GM23338 (cell line): ENCODE measurements around the gene RBMXL3. TPM values are rescaled to one million over a fixed set of nuclear protein-coding genes. Genes with fewer than 3 reads are reported as not detected.

Experiments
- ATAC-seq: fragments of 200-7000 bp; cut with Tn5 transposase; 3 replicates; pipeline ENCODE4 v1.9.1; 2020
- DNase-seq: peaks from one replicate; pipeline ENCODE4 v3.0.0-alpha.2; 2015; ENCODE audit warnings: low spot score
- H2AFZ ChIP-seq: fragments of 200-600 bp; sonication (generic); 2 replicates; pipeline ENCODE4 v1.8.0; 2016; ENCODE audit warnings: antibody characterized with exemption, mild to moderate bottlenecking, moderate library complexity
- H3F3A ChIP-seq: fragments of 200-600 bp; sonication (generic); replicated peaks from 2 replicates; pipeline ENCODE4 v1.8.0; 2017; ENCODE audit warnings: antibody characterized with exemption, mixed run types, low read depth
- H3K27ac ChIP-seq: fragments of 200-600 bp; sonication (generic); 2 replicates; pipeline ENCODE4 v1.6.1; 2016; ENCODE audit warnings: low read depth
- H3K27me3 ChIP-seq: fragments of 200-600 bp; sonication (generic); 2 replicates; pipeline ENCODE4 v1.8.0; 2016; ENCODE audit warnings: mild to moderate bottlenecking, mixed run types, moderate library complexity; ENCODE audit not compliant: insufficient read depth
- H3K36me3 ChIP-seq: fragments of 200-600 bp; sonication (generic); 2 replicates; pipeline ENCODE4 v1.8.0; 2016; ENCODE audit warnings: mild to moderate bottlenecking; ENCODE audit not compliant: insufficient read depth
- H3K4me1 ChIP-seq: fragments of 200-600 bp; sonication (generic); 2 replicates; pipeline ENCODE4 v1.8.0; 2016; ENCODE audit warnings: mild to moderate bottlenecking, moderate library complexity; ENCODE audit not compliant: insufficient read depth
- H3K4me2 ChIP-seq: fragments of 200-600 bp; sonication (generic); 2 replicates; pipeline ENCODE4 v1.7.1; 2017; ENCODE audit warnings: mixed run types
- H3K4me3 ChIP-seq: fragments of 200-600 bp; sonication (generic); 2 replicates; pipeline ENCODE4 v1.6.1; 2016; ENCODE audit warnings: mixed run types
- H3K79me2 ChIP-seq: fragments of 200-600 bp; sonication (generic); replicated peaks from 2 replicates; pipeline ENCODE4 v1.8.0; 2017; ENCODE audit warnings: mild to moderate bottlenecking; ENCODE audit not compliant: insufficient read depth
- H3K9me2 ChIP-seq: fragments of 200-600 bp; sonication (generic); 2 replicates; pipeline ENCODE4 v1.8.0; 2017; ENCODE audit not compliant: insufficient read depth
- H4K20me1 ChIP-seq: fragments of 200-600 bp; sonication (generic); replicated peaks from 2 replicates; pipeline ENCODE4 v1.8.0; 2017; ENCODE audit warnings: mild to moderate bottlenecking; ENCODE audit not compliant: insufficient read depth
- H3K27ac Mint-ChIP-seq: 2 replicates; pipeline ENCODE4 v1.8.0; 2020; ENCODE audit warnings: inconsistent platforms, mild to moderate bottlenecking, moderate library complexity, mixed read lengths
- H3K27me3 Mint-ChIP-seq: 3 replicates; pipeline ENCODE4 v1.8.0; 2022; ENCODE audit warnings: low read depth, mild to moderate bottlenecking, moderate library complexity, mixed read lengths, inconsistent platforms; ENCODE audit not compliant: insufficient read depth, poor library complexity
- H3K36me3 Mint-ChIP-seq: 3 replicates; pipeline ENCODE4 v1.8.0; 2021; ENCODE audit warnings: low read depth, mild to moderate bottlenecking, inconsistent platforms, moderate library complexity, mixed read lengths
- H3K4me1 Mint-ChIP-seq: 3 replicates; pipeline ENCODE4 v1.8.0; 2020; ENCODE audit warnings: mild to moderate bottlenecking, inconsistent platforms, mixed read lengths
- H3K4me3 Mint-ChIP-seq: 3 replicates; pipeline ENCODE4 v1.8.0; 2021; ENCODE audit warnings: moderate library complexity, mild to moderate bottlenecking, inconsistent platforms, mixed read lengths
- H3K9me3 Mint-ChIP-seq: 3 replicates; pipeline ENCODE4 v1.8.0; 2020; ENCODE audit warnings: moderate library complexity, mild to moderate bottlenecking, inconsistent platforms, mixed read lengths
- CTCF ChIP-seq, 2 experiments: fragments of 200-600 bp in 1 of 2; sonication (generic) in 1 of 2; conservative IDR thresholded peaks; 2 replicates each; pipeline versions ENCODE4 v1.5.1 to v1.6.1; 2016 to 2017; ENCODE audit warnings: antibody characterized with exemption in 2 of 2, low read depth in 2 of 2, mild to moderate bottlenecking in 2 of 2, moderate library complexity in 1 of 2
- EZH2 ChIP-seq: fragments of 200-600 bp; sonication (generic); IDR thresholded peaks from one replicate; pipeline ENCODE4 v1.8.0; 2017; ENCODE audit warnings: antibody characterized with exemption, mild to moderate bottlenecking, low read depth; ENCODE audit not compliant: unreplicated experiment
- NANOG ChIP-seq: IDR thresholded peaks from 2 replicates; pipeline ENCODE4 v1.6.1; 2016; ENCODE audit warnings: antibody characterized with exemption, borderline replicate concordance
- POLR2AphosphoS5 ChIP-seq: IDR thresholded peaks from 2 replicates; pipeline ENCODE4 v1.6.1; 2016; ENCODE audit warnings: antibody characterized with exemption, low read depth
- ZNF114 ChIP-seq: fragments of 250-450 bp; sonication (Bioruptor Pico); IDR thresholded peaks from 2 replicates; pipeline ENCODE4 v1.5.0; 2020; ENCODE audit warnings: mild to moderate bottlenecking, moderate library complexity
- ZNF331 ChIP-seq: fragments of 250-450 bp; sonication (Bioruptor Pico); IDR thresholded peaks from 2 replicates; pipeline ENCODE4 v1.5.0; 2020; ENCODE audit warnings: low read depth, mild to moderate bottlenecking, moderate library complexity
- polyA plus RNA-seq: library from polyadenylated mRNA; unstranded; fragments of >200 nt; fragmentation: Nextera tagmentation; extraction: Ambion mirVana; gene quantifications from 2 replicates; pipeline ENCODE4 v1.2.1, GENCODE V29; 2016
- total RNA-seq: library from RNA; depleted of rRNA; stranded (reverse); fragments of >200 nt; shearing (Covaris generic); gene quantifications from 2 replicates; pipeline ENCODE4 v1.2.3, GENCODE V29; 2014
- TF ChIP-seq, protein P1 (sequence below): fragments of 250-450 bp; sonication (Bioruptor Pico); IDR thresholded peaks from 2 replicates; pipeline ENCODE4 v1.5.0; 2020; ENCODE audit warnings: mild to moderate bottlenecking, moderate library complexity
- TF ChIP-seq, protein P2 (sequence below): IDR thresholded peaks from one replicate; pipeline ENCODE4 v1.6.1; 2018; ENCODE audit warnings: antibody characterized with exemption; ENCODE audit not compliant: unreplicated experiment

Gene RBMXL3
- total and polyA plus RNA-seq, 2 experiments from 2014 or later: not detected

GRCh38 chrX:115174548-115174947 lies 14.7 kb upstream of the RBMXL3 start:
- Histone ChIP-seq H3K4me2 (no peak overlapping the region), H3K79me2 (no peaks in the 10 kb centered on the region), H3K4me3 (no peak overlapping the region), H3K9me2 (no peaks in the 10 kb centered on the region), H4K20me1 (no peaks in the 10 kb centered on the region), H3K27ac (no peak overlapping the region), H3K36me3 (no peaks in the 10 kb centered on the region), H3K4me1 (no peaks in the 10 kb centered on the region), H3F3A (no peaks in the 10 kb centered on the region), H2AFZ (no peak overlapping the region), H3K27me3 (no peaks in the 10 kb centered on the region)
- DNase-seq (no peak), ATAC-seq (no peak)
- Mint-ChIP-seq H3K4me3 (no peak overlapping the region), H3K9me3 (no peaks in the 10 kb centered on the region; the same call in 2 of the 3 replicates), H3K27me3 (no peaks in the 10 kb centered on the region), H3K4me1 (peaks cover 13% of the 10 kb centered on the region), H3K36me3 (no peaks in the 10 kb centered on the region), H3K27ac (no peak overlapping the region)
- TF ChIP-seq ZNF114 (CRISPR knock-in tag): no peak
- no peak for TF ChIP-seq CTCF (conservative IDR thresholded peaks at IDR 0.05; ENCODE audit: low read depth in 2 of 2)
- TF ChIP-seq, protein P1, sequence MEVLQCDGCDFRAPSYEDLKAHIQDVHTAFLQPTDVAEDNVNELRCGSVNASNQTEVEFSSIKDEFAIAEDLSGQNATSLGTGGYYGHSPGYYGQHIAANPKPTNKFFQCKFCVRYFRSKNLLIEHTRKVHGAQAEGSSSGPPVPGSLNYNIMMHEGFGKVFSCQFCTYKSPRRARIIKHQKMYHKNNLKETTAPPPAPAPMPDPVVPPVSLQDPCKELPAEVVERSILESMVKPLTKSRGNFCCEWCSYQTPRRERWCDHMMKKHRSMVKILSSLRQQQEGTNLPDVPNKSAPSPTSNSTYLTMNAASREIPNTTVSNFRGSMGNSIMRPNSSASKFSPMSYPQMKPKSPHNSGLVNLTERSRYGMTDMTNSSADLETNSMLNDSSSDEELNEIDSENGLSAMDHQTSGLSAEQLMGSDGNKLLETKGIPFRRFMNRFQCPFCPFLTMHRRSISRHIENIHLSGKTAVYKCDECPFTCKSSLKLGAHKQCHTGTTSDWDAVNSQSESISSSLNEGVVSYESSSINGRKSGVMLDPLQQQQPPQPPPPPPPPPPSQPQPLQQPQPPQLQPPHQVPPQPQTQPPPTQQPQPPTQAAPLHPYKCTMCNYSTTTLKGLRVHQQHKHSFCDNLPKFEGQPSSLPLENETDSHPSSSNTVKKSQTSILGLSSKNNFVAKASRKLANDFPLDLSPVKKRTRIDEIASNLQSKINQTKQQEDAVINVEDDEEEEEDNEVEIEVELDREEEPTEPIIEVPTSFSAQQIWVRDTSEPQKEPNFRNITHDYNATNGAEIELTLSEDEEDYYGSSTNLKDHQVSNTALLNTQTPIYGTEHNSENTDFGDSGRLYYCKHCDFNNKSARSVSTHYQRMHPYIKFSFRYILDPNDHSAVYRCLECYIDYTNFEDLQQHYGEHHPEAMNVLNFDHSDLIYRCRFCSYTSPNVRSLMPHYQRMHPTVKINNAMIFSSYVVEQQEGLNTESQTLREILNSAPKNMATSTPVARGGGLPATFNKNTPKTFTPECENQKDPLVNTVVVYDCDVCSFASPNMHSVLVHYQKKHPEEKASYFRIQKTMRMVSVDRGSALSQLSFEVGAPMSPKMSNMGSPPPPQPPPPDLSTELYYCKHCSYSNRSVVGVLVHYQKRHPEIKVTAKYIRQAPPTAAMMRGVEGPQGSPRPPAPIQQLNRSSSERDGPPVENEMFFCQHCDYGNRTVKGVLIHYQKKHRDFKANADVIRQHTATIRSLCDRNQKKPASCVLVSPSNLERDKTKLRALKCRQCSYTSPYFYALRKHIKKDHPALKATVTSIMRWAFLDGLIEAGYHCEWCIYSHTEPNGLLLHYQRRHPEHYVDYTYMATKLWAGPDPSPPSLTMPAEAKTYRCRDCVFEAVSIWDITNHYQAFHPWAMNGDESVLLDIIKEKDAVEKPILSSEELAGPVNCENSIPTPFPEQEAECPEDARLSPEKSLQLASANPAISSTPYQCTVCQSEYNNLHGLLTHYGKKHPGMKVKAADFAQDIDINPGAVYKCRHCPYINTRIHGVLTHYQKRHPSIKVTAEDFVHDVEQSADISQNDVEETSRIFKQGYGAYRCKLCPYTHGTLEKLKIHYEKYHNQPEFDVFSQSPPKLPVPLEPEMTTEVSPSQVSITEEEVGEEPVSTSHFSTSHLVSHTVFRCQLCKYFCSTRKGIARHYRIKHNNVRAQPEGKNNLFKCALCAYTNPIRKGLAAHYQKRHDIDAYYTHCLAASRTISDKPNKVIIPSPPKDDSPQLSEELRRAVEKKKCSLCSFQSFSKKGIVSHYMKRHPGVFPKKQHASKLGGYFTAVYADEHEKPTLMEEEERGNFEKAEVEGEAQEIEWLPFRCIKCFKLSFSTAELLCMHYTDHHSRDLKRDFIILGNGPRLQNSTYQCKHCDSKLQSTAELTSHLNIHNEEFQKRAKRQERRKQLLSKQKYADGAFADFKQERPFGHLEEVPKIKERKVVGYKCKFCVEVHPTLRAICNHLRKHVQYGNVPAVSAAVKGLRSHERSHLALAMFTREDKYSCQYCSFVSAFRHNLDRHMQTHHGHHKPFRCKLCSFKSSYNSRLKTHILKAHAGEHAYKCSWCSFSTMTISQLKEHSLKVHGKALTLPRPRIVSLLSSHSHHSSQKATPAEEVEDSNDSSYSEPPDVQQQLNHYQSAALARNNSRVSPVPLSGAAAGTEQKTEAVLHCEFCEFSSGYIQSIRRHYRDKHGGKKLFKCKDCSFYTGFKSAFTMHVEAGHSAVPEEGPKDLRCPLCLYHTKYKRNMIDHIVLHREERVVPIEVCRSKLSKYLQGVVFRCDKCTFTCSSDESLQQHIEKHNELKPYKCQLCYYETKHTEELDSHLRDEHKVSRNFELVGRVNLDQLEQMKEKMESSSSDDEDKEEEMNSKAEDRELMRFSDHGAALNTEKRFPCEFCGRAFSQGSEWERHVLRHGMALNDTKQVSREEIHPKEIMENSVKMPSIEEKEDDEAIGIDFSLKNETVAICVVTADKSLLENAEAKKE (CRISPR knock-in tag): no peak
- no peak for TF ChIP-seq ZNF331 (CRISPR knock-in tag)
- TF ChIP-seq NANOG: no peak
- no peak for TF ChIP-seq EZH2
- TF ChIP-seq POLR2AphosphoS5: no peak
- TF ChIP-seq, protein P2, sequence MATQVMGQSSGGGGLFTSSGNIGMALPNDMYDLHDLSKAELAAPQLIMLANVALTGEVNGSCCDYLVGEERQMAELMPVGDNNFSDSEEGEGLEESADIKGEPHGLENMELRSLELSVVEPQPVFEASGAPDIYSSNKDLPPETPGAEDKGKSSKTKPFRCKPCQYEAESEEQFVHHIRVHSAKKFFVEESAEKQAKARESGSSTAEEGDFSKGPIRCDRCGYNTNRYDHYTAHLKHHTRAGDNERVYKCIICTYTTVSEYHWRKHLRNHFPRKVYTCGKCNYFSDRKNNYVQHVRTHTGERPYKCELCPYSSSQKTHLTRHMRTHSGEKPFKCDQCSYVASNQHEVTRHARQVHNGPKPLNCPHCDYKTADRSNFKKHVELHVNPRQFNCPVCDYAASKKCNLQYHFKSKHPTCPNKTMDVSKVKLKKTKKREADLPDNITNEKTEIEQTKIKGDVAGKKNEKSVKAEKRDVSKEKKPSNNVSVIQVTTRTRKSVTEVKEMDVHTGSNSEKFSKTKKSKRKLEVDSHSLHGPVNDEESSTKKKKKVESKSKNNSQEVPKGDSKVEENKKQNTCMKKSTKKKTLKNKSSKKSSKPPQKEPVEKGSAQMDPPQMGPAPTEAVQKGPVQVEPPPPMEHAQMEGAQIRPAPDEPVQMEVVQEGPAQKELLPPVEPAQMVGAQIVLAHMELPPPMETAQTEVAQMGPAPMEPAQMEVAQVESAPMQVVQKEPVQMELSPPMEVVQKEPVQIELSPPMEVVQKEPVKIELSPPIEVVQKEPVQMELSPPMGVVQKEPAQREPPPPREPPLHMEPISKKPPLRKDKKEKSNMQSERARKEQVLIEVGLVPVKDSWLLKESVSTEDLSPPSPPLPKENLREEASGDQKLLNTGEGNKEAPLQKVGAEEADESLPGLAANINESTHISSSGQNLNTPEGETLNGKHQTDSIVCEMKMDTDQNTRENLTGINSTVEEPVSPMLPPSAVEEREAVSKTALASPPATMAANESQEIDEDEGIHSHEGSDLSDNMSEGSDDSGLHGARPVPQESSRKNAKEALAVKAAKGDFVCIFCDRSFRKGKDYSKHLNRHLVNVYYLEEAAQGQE: no peak
